ENCODE measurements around the gene DSC1. TPM values are rescaled to one million over a fixed set of nuclear protein-coding genes. Genes with fewer than 3 reads are reported as not detected.

DSC1 gene
- total and polyA plus RNA-seq, 3 experiments from 2014 or later: 0.11 to 2.1 (median 0.18) TPM

DNA sequence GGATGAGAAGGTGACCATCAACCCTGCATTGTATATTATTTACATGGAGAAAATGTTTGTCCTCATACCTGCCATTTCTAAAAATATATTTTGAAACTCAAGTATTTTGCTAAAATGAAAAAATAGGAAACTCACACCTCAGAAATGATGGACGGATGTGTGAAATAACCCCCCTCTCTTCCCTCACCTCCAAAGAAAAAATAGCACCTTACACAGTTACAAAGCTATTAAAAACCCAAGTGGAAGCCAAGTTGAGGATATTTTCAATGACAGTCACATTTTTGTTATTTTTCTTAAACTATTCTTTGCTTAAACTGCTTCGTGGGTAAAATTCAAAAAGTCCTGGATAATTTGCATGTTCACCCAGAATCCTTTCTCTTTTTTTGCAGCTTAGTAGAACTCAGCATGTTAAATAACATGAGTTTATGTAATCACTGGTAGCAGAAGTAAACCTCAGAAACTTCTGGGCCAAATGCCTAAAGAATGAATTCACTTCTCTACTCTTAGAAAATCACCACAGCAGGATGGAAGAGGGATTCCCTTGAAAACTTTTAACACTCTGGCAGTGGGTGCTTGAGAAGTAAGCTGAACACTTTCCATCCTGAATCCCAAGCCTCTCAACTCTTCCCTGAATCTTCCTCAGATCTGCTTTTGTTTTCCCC, 768 bp downstream of the DSC1 start:
- Mint-ChIP-seq H3K9me3 (peaks cover 2 to 12% (median 6%) of the 10 kb centered on the region in 5 donors), H3K36me3 (no peaks in the 10 kb centered on the region), H3K27me3 (no peaks in the 10 kb centered on the region), H3K27ac (no peak overlapping the region), H3K4me1 (no peaks in the 10 kb centered on the region), H3K4me3 (peak overlapping the region in 5 of 7 donors; percentile 13 to 70 (median 21))
- CTCF ChIA-PET: no interaction called here
- Histone ChIP-seq H3K27me3 (ENCODE audit: insufficient read depth, low read length, poor library complexity, severe bottlenecking) (no peaks in the 10 kb centered on the region), H3K9me3 (ENCODE audit: low read length) (no peaks in the 10 kb centered on the region), H3K4me1 (ENCODE audit: insufficient read depth, low read length) (peaks cover 4% of the 10 kb centered on the region), H3K36me3 (ENCODE audit: insufficient read depth, low read length) (no peaks in the 10 kb centered on the region), H3K27ac (ENCODE audit: low read depth, low read length) (no peak overlapping the region), H3K4me3 (ENCODE audit: low read length) (peak overlapping the region; percentile 45)
- DNase-seq: peak in 1 of 5 donors; percentile 2
- POLR2A ChIA-PET: no interaction called here

DNA sequence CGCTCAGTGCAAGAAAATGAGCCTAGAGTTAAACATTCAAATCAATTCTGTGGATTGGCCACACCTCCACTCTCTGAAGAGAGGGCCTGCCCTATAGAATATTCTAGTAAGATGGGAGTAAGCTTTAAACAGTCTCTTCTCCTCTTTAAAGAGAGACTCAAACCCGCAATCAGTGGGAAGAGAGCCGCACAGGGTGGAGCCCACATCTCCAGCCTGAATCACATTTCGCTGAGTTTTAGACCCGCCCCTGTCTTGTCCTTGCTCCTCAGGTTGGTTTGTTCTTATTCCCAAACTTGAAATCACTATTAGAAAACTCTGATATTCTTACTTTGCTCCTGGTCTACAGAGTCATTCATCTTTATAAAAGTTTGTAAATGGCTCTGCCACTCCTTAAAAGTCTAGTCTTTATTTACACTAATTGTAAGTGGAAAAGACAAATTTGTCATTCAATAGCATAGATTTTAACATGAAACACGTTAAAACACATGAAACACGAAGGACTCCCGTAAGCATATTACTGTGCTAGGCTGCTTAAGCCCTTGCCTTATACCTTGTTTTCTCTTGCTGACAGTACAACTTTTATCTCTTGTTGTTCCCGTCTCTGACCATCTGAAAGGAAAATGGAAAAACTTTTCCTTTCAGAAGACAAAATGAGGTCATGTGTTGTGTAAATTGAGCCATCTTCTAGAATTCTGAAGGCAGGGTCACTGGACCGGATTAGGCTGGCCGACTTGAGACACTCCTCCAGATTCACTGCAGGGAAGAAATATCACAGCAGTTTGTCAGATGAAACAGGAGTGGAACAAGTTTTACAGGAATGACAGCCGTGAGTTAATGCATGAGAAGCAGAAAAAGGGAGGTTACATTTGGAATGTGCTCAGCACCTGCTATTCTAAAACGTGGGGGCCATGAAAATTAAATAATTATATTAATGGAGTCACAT, 5.6 kb downstream of the DSC1 start:
- ChIA-PET CTCF (no interaction called here), POLR2A (no interaction called here)
- H3K4me1 Mint-ChIP-seq: no peaks in the 10 kb centered on the region
- H3K27me3 ChIP-seq (ENCODE audit: insufficient read depth, low read length, poor library complexity, severe bottlenecking): no peaks in the 10 kb centered on the region
- no peak overlapping the region for H3K27ac Mint-ChIP-seq
- H3K9me3 ChIP-seq (ENCODE audit: low read length): no peaks in the 10 kb centered on the region
- no peaks in the 10 kb centered on the region for H3K27me3 Mint-ChIP-seq
- H3K36me3 ChIP-seq (ENCODE audit: insufficient read depth, low read length): no peaks in the 10 kb centered on the region
- H3K4me1 ChIP-seq (ENCODE audit: insufficient read depth, low read length): no peaks in the 10 kb centered on the region
- H3K27ac ChIP-seq (ENCODE audit: low read depth, low read length): no peak overlapping the region
- H3K9me3 Mint-ChIP-seq: peaks cover 0 to 9% (median 3%) of the 10 kb centered on the region in 5 donors
- DNase-seq: no peak
- H3K36me3 Mint-ChIP-seq: no peaks in the 10 kb centered on the region
- H3K4me3 Mint-ChIP-seq: no peak overlapping the region
- no peak overlapping the region for H3K4me3 ChIP-seq (ENCODE audit: low read length)

GRCh38 chr18:31155498-31155897, 7.2 kb downstream of the DSC1 start:
- CTCF ChIA-PET: no interaction called here
- Histone ChIP-seq H3K4me1 (ENCODE audit: insufficient read depth, low read length) (no peaks in the 10 kb centered on the region), H3K9me3 (ENCODE audit: low read length) (no peaks in the 10 kb centered on the region), H3K27ac (ENCODE audit: low read depth, low read length) (no peak overlapping the region), H3K27me3 (ENCODE audit: insufficient read depth, low read length, poor library complexity, severe bottlenecking) (no peaks in the 10 kb centered on the region), H3K4me3 (ENCODE audit: low read length) (no peak overlapping the region), H3K36me3 (ENCODE audit: insufficient read depth, low read length) (no peaks in the 10 kb centered on the region)
- no peak for DNase-seq
- no peaks in the 10 kb centered on the region for H3K4me1 Mint-ChIP-seq
- no peaks in the 10 kb centered on the region for H3K36me3 Mint-ChIP-seq
- H3K4me3 Mint-ChIP-seq: no peak overlapping the region
- H3K27ac Mint-ChIP-seq: no peak overlapping the region
- no peaks in the 10 kb centered on the region for H3K27me3 Mint-ChIP-seq
- H3K9me3 Mint-ChIP-seq: peaks cover 0 to 11% (median 2%) of the 10 kb centered on the region in 5 donors
- POLR2A ChIA-PET: no interaction called here

GRCh38 chr18:31154181-31154580, 8.5 kb downstream of the DSC1 start:
- ChIA-PET POLR2A (no interaction called here), CTCF (no interaction called here)
- H3K4me1 ChIP-seq (ENCODE audit: insufficient read depth, low read length): no peaks in the 10 kb centered on the region
- no peaks in the 10 kb centered on the region for H3K9me3 ChIP-seq (ENCODE audit: low read length)
- Mint-ChIP-seq H3K27me3 (no peaks in the 10 kb centered on the region), H3K4me3 (no peak overlapping the region), H3K36me3 (no peaks in the 10 kb centered on the region), H3K27ac (no peak overlapping the region), H3K9me3 (peaks cover 0 to 11% (median 2%) of the 10 kb centered on the region in 5 donors), H3K4me1 (no peaks in the 10 kb centered on the region)
- no peak overlapping the region for H3K27ac ChIP-seq (ENCODE audit: low read depth, low read length)
- no peak overlapping the region for H3K4me3 ChIP-seq (ENCODE audit: low read length)
- H3K36me3 ChIP-seq (ENCODE audit: insufficient read depth, low read length): no peaks in the 10 kb centered on the region
- no peaks in the 10 kb centered on the region for H3K27me3 ChIP-seq (ENCODE audit: insufficient read depth, low read length, poor library complexity, severe bottlenecking)
- DNase-seq: no peak

DNA sequence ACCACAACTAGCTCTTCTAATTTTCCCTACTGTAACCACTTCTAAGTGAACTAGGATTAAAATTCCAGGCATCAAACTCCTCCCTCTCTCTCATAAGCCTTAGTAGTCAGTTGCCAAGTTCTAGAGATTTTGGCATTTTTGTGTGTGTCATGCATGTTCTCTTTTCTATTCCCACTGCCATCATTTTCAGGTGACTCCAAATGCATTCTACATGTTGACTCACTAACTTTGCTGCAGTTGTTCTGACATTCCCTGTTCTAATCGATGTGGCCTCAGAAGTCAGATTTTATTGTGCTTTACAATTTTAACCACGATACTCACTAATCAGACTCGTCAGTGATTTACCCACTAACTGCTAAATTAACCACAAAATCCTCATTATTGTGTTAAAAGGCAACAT, 13.3 kb downstream of the DSC1 start:
- no peaks in the 10 kb centered on the region for H3K36me3 ChIP-seq (ENCODE audit: insufficient read depth, low read length)
- CTCF ChIA-PET: no interaction called here
- Mint-ChIP-seq H3K9me3 (peaks cover 3 to 14% (median 4%) of the 10 kb centered on the region in 5 donors), H3K4me1 (no peaks in the 10 kb centered on the region), H3K4me3 (no peak overlapping the region), H3K36me3 (peaks cover 0 to 1% (median 0%) of the 10 kb centered on the region in 3 donors), H3K27me3 (no peaks in the 10 kb centered on the region), H3K27ac (no peak overlapping the region)
- no peaks in the 10 kb centered on the region for H3K9me3 ChIP-seq (ENCODE audit: low read length)
- no peak overlapping the region for H3K27ac ChIP-seq (ENCODE audit: low read depth, low read length)
- no peak for DNase-seq
- no peak overlapping the region for H3K4me3 ChIP-seq (ENCODE audit: low read length)
- POLR2A ChIA-PET: no interaction called here
- no peaks in the 10 kb centered on the region for H3K4me1 ChIP-seq (ENCODE audit: insufficient read depth, low read length)
- H3K27me3 ChIP-seq (ENCODE audit: insufficient read depth, low read length, poor library complexity, severe bottlenecking): no peaks in the 10 kb centered on the region

- Mint-ChIP-seq H3K27ac (no peak overlapping the region), H3K9me3 (peaks cover 3 to 14% (median 4%) of the 10 kb centered on the region in 5 donors), H3K36me3 (peaks cover 0 to 1% (median 0%) of the 10 kb centered on the region in 3 donors), H3K4me1 (no peaks in the 10 kb centered on the region), H3K27me3 (no peaks in the 10 kb centered on the region), H3K4me3 (no peak overlapping the region)
- ChIA-PET POLR2A (no interaction called here), CTCF (no interaction called here)
- no peaks in the 10 kb centered on the region for H3K36me3 ChIP-seq (ENCODE audit: insufficient read depth, low read length)
- no peaks in the 10 kb centered on the region for H3K9me3 ChIP-seq (ENCODE audit: low read length)
- H3K4me1 ChIP-seq (ENCODE audit: insufficient read depth, low read length): no peaks in the 10 kb centered on the region
- no peak for DNase-seq
- no peak overlapping the region for H3K27ac ChIP-seq (ENCODE audit: low read depth, low read length)
- no peak overlapping the region for H3K4me3 ChIP-seq (ENCODE audit: low read length)
- H3K27me3 ChIP-seq (ENCODE audit: insufficient read depth, low read length, poor library complexity, severe bottlenecking): no peaks in the 10 kb centered on the region
Measured at GRCh38 chr18:31148600-31148999, 14.1 kb downstream of the DSC1 start.

DNA sequence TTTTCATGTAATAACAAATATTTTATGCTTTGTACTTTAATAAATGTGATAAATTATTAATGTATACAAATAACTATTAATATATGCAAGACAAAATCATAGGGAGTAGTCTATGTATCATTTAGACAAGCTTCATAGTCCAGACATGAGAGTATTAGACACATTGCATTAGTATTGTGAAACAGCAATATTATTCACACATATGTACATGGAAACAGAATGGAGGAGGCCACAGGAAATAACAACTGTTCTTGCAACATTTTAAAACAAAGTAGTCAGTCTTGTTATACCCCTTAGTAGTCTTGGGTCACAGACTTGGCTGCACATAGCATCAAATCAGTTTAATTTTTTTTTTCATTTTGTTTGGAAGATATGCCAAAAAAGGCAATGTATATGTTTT, 15.8 kb downstream of the DSC1 start:
- Histone ChIP-seq H3K9me3 (ENCODE audit: low read length) (no peaks in the 10 kb centered on the region), H3K27me3 (ENCODE audit: insufficient read depth, low read length, poor library complexity, severe bottlenecking) (no peaks in the 10 kb centered on the region), H3K27ac (ENCODE audit: low read depth, low read length) (no peak overlapping the region), H3K36me3 (ENCODE audit: insufficient read depth, low read length) (no peaks in the 10 kb centered on the region), H3K4me3 (ENCODE audit: low read length) (no peak overlapping the region), H3K4me1 (ENCODE audit: insufficient read depth, low read length) (no peaks in the 10 kb centered on the region)
- no peak overlapping the region for H3K4me3 Mint-ChIP-seq
- ChIA-PET POLR2A (no interaction called here), CTCF (no interaction called here)
- no peak overlapping the region for H3K27ac Mint-ChIP-seq
- peaks cover 3 to 12% (median 9%) of the 10 kb centered on the region in 5 donors for H3K9me3 Mint-ChIP-seq
- no peaks in the 10 kb centered on the region for H3K4me1 Mint-ChIP-seq
- no peaks in the 10 kb centered on the region for H3K27me3 Mint-ChIP-seq
- peaks cover 0 to 1% (median 0%) of the 10 kb centered on the region in 3 donors for H3K36me3 Mint-ChIP-seq
- no peak for DNase-seq

DNA sequence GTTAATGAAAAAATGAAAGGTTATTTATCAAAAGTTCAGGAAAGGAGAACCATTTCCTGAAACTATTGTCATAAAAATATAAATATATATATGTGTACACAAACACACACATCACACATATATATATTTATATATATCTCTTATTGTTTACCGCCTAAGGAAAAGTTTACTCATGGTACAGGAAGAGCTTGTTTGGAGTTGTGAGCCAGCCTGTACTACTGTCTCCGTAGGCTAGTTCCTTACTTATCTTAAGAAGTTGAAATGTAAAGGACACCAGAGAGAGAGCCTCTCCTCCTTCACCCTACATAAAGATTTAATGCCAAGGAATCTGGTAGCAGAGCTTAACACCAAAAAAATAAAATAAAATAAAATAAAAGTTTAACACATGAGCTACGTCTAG, 19.6 kb downstream of the DSC1 start:
- H3K4me3 Mint-ChIP-seq: no peak overlapping the region
- peaks cover 3 to 18% (median 9%) of the 10 kb centered on the region in 5 donors for H3K9me3 Mint-ChIP-seq
- CTCF ChIA-PET: no interaction called here
- H3K4me3 ChIP-seq (ENCODE audit: low read length): no peak overlapping the region
- H3K27me3 Mint-ChIP-seq: no peaks in the 10 kb centered on the region
- POLR2A ChIA-PET: no interaction called here
- no peaks in the 10 kb centered on the region for H3K36me3 ChIP-seq (ENCODE audit: insufficient read depth, low read length)
- H3K27ac Mint-ChIP-seq: no peak overlapping the region
- H3K27me3 ChIP-seq (ENCODE audit: insufficient read depth, low read length, poor library complexity, severe bottlenecking): no peaks in the 10 kb centered on the region
- H3K36me3 Mint-ChIP-seq: peaks cover 0 to 1% (median 0%) of the 10 kb centered on the region in 3 donors
- no peaks in the 10 kb centered on the region for H3K9me3 ChIP-seq (ENCODE audit: low read length)
- no peaks in the 10 kb centered on the region for H3K4me1 Mint-ChIP-seq
- no peak overlapping the region for H3K27ac ChIP-seq (ENCODE audit: low read depth, low read length)
- H3K4me1 ChIP-seq (ENCODE audit: insufficient read depth, low read length): no peaks in the 10 kb centered on the region
- DNase-seq: no peak

All from CD8-positive, alpha-beta memory T cell (primary cell).